SK-N-MC (cell line): Measurements from ENCODE around the gene CIB4.

Experiments used
- DNase-seq: peaks from one replicate; pipeline ENCODE4 v3.0.0-alpha.2; 2011; ENCODE audit warnings: low read depth, low spot score
- H3K27ac ChIP-seq: fragments of 200-600 bp; sonication (generic); 2 replicates; pipeline ENCODE4 v1.5.1; 2016; ENCODE audit warnings: mixed run types
- H3K36me3 ChIP-seq: fragments of 200-600 bp; sonication (generic); 2 replicates; pipeline ENCODE4 v1.6.1; 2017; ENCODE audit warnings: antibody characterized with exemption, low read length, mixed read lengths; ENCODE audit not compliant: insufficient read depth
- H3K4me3 ChIP-seq: fragments of 200-600 bp; sonication (generic); 2 replicates; pipeline ENCODE4 v1.5.1; 2016
- H3K9ac ChIP-seq: fragments of 200-600 bp; sonication (generic); 2 replicates; pipeline ENCODE4 v1.8.0; 2017; ENCODE audit warnings: mixed run types, mixed read lengths; ENCODE audit not compliant: insufficient read length
- H3K9me3 ChIP-seq: fragments of 200-600 bp; sonication (generic); 2 replicates; pipeline ENCODE4 v1.6.1; 2017; ENCODE audit warnings: low read depth, mild to moderate bottlenecking, antibody characterized with exemption, low read length, moderate library complexity, mixed read lengths
- EZH2 ChIP-seq: fragments of 200-600 bp; sonication (generic); IDR thresholded peaks from one replicate; pipeline ENCODE4 v1.6.1; 2017; ENCODE audit warnings: antibody characterized with exemption
- FOXP2 ChIP-seq: optimal IDR thresholded peaks from 2 replicates; pipeline ENCODE3; 2011; ENCODE audit warnings: mild to moderate bottlenecking, moderate library complexity; ENCODE audit not compliant: insufficient read depth; ENCODE audit errors: extremely low read length, control extremely low read depth
- POLR2AphosphoS5 ChIP-seq: IDR thresholded peaks from 2 replicates; pipeline ENCODE4 v1.6.1; 2012; ENCODE audit warnings: mild to moderate bottlenecking, low read depth, low read length, borderline replicate concordance

The CIB4 gene

DNA sequence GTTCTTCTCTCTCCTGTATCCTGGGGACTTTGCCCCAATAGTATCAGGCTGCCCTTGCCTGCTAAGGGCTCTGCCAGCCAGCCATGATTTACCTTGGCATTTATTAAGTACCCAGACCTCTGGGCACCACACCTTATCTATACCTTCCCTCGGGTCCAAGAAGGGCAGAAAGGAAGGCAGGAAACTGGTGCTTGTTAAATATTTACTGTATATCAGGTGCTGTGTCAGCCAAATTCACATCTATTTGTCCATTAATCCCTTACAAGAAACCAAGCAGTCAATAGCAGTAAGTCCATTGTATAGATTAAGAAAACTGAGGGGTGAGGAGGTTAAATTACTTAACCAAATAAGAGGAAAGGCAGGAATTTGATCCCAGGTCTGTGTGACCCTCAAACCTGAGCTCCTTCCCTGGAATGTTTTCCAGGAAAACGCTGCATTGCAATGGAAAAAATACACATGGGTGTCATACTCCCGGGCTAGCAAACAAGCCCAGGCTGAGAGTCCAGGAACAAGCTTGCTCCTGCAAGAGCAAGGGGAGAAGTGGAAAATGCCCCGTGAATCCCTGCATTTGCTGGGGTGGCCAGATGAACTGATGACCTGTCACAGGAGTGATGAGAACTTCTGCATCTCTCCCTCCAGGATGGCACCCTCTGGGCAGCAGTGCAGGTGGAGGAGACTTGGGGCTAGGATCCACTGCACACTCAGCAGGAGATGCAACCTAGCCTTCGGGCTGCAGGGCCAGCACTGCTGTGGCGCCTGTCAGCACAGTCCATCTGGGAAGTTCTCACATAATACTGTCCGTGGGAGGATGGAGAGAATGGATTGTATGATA, 30.4 kb downstream of the CIB4 start:
- Histone ChIP-seq H3K27ac (no peak overlapping the region), H3K36me3 (no peaks in the 10 kb centered on the region), H3K9ac (no peak overlapping the region), H3K9me3 (no peaks in the 10 kb centered on the region), H3K4me3 (no peak overlapping the region)
- TF ChIP-seq FOXP2, result no peak
- no peak for TF ChIP-seq EZH2
- TF ChIP-seq POLR2AphosphoS5, result no peak
- no peak for DNase-seq

GRCh38 chr2:26609839-26610277, 31.3 kb downstream of the CIB4 start:
- H3K36me3 ChIP-seq, result no peaks in the 10 kb centered on the region
- H3K9me3 ChIP-seq, result no peaks in the 10 kb centered on the region
- H3K9ac ChIP-seq, result no peak overlapping the region
- H3K27ac ChIP-seq, result peak overlapping the region; percentile 57; the same call in 1 of the 2 replicates
- TF ChIP-seq EZH2 (no peak), POLR2AphosphoS5 (no peak), FOXP2 (no peak)
- H3K4me3 ChIP-seq, result no peak overlapping the region
- DNase-seq, result no peak

DNA sequence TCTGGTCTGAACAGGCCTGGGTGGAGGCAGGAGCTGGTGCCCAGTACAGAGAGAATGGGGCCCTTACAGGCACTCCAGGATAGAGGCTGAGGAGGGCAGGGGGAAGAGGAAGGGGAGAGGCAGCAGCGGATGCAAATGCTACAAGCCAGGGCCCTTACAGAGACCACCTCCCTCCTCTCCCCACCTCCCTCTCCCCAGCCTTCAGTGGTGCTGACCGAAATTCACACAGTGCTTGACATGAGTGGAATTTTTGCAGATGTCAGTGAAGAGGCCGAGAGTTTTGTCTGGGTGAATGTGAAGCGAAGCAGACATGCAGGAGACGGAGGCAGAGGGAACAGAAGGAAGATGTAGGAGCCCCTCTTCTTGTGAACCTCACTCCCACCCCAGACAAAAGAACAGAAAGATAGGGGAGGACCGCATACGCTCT, 31.9 kb downstream of the CIB4 start:
- TF ChIP-seq POLR2AphosphoS5, result no peak
- TF ChIP-seq EZH2, result no peak
- TF ChIP-seq FOXP2, result no peak
- H3K4me3 ChIP-seq, result no peak overlapping the region

DNA sequence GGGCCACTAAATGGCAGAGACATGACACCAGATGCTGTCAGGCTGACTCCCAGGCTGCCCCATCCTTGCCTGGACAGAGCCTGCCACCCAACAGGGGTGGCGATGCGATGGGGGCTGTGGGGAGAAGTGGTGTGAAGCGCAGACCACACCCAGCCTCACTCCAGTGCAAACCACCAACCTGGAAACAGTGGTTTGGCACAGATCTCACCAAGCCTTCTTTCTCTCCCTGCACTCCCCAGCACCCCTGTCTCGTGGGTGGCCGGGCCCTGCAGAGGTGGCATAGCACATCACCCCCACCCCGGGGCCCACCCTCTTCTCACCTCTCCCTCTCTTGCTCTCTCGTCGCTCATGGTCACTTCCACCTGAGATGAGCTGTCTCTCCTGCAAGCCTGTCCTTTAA, 32.6 kb downstream of the CIB4 start:
- no peak for DNase-seq
- H3K9ac ChIP-seq, result no peak overlapping the region
- no peak for TF ChIP-seq FOXP2
- no peak for TF ChIP-seq EZH2
- no peak for TF ChIP-seq POLR2AphosphoS5
- H3K27ac ChIP-seq, result no peak overlapping the region
- no peaks in the 10 kb centered on the region for H3K9me3 ChIP-seq
- no peak overlapping the region for H3K4me3 ChIP-seq
- no peaks in the 10 kb centered on the region for H3K36me3 ChIP-seq

More for the DNA sequence above, 31.9 kb downstream of the CIB4 start:
- DNase-seq, result no peak
- Histone ChIP-seq H3K27ac (no peak overlapping the region), H3K9me3 (no peaks in the 10 kb centered on the region), H3K36me3 (no peaks in the 10 kb centered on the region), H3K9ac (no peak overlapping the region)

GRCh38 chr2:26607698-26608097, 33.5 kb downstream of the CIB4 start:
- Histone ChIP-seq H3K9me3 (no peaks in the 10 kb centered on the region), H3K9ac (no peak overlapping the region), H3K36me3 (no peaks in the 10 kb centered on the region), H3K27ac (no peak overlapping the region), H3K4me3 (no peak overlapping the region)
- no peak for DNase-seq
- no peak for TF ChIP-seq FOXP2
- TF ChIP-seq EZH2, result no peak

GRCh38 chr2:26606847-26607190, 34.3 kb downstream of the CIB4 start:
- TF ChIP-seq FOXP2, result no peak
- no peak for TF ChIP-seq EZH2
- no peak for TF ChIP-seq POLR2AphosphoS5
- Histone ChIP-seq H3K4me3 (no peak overlapping the region), H3K9ac (no peak overlapping the region), H3K27ac (no peak overlapping the region), H3K9me3 (no peaks in the 10 kb centered on the region), H3K36me3 (no peaks in the 10 kb centered on the region)
- DNase-seq, result no peak

DNA sequence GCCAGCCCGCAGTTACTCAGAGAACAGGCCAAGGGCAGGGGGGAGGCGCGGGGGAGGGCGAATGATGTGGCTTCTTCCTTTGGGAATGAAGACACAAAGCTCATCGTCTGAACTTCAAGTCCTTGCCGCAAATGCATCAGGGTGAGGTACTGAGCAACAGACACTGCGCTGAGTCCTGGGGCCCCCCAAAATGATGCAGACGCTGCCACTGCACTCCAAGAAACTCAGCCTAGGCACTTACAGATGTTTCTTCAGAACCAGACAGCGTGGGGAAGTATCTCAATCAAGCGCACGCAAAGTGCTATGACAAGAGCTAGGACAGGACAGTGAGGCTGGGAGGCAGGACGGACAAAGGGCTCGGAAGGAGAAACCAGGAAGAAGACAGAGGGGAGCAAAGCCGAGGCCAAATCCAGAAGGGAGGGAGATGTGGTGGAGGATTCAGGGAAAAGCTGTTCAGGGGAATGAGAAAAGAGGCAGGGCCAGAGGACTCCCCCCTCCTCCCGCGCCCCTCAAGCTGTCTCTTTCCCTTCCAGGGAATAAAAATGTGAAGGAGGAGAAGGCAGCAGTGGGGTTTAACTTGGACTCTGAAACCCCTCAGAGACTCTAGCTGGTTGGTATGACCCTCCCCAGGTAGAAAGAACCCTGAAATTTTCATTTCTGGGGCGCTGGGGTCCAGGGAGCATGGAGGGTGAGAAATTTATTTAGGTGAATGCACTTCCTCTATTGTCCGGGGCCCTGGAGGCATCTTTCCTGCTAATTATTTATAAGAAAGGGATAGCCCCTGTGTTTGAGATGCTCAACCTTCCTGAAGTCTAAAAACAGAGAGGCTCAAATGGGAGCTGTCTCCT, 34.9 kb downstream of the CIB4 start:
- H3K9me3 ChIP-seq, result no peaks in the 10 kb centered on the region
- H3K27ac ChIP-seq, result no peak overlapping the region
- no peak for DNase-seq
- H3K36me3 ChIP-seq, result no peaks in the 10 kb centered on the region
- H3K4me3 ChIP-seq, result no peak overlapping the region
- no peak overlapping the region for H3K9ac ChIP-seq
- no peak for TF ChIP-seq EZH2
- TF ChIP-seq POLR2AphosphoS5, result no peak
- TF ChIP-seq FOXP2, result no peak

DNA sequence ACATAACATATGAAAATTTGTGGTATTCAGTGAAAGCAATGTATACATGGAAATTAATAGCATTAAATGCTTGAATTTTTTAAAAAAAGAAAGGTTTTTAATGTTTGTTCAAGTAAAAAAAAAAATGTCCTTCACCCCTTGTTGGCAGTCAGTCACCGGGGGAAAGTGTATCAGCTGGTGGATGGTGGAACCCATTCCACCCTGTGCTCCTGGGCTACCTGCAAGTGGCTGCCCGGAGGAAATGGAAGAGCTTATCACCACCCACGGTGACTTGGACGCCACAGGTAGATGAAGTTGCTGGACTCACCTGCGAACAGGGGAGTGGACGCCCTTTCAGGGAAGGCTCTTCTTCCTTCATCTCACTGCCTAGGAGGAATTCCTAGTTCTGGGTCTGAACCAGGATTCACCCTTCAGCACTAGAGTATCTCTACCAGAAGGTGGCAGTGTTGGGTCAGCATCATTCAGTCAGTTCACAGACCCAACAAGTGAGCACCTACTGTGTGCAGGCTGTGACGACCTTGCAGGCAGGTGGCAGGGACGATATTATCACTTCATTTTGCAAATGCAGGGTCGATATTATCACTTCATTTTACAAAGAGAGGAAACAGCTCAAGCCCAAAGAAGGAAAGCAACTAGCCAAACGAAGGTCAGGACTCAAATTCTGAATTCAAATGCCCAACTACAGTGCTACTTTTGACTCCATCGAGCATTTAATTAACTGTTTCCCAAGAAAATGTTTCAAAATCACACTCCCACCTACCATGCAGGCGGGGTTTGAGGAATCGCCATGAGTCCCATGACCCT, 35.8 kb downstream of the CIB4 start:
- Histone ChIP-seq H3K9me3 (no peaks in the 10 kb centered on the region), H3K9ac (no peak overlapping the region), H3K36me3 (no peaks in the 10 kb centered on the region), H3K27ac (no peak overlapping the region), H3K4me3 (no peak overlapping the region)
- DNase-seq, result peak; percentile 34
- no peak for TF ChIP-seq POLR2AphosphoS5
- TF ChIP-seq FOXP2, result no peak
- no peak for TF ChIP-seq EZH2
